ENCODE results near the gene PDF.

Gene PDF

GRCh38 chr16:69313469-69313868, 16.9 kb downstream of the PDF start:
- Histone ChIP-seq H4K5ac (ENCODE audit: low read length) (no peak overlapping the region), H2BK5ac (ENCODE audit: low read length) (no peak overlapping the region), H3K36me3 (ENCODE audit: control insufficient read depth, insufficient read depth, low read length) (peaks cover 13% of the 10 kb centered on the region), H3K4ac (ENCODE audit: low read depth, low read length) (no peak overlapping the region), H2BK120ac (ENCODE audit: low read depth, low read length) (no peak overlapping the region), H2AK5ac (ENCODE audit: low read length) (no peak overlapping the region), H3K9ac (ENCODE audit: low read length) (no peak overlapping the region), H2BK15ac (replicated peaks; ENCODE audit: low read depth) (no peak overlapping the region), H3K18ac (ENCODE audit: low read length) (no peak overlapping the region), H3K23ac (ENCODE audit: low read length) (no peak overlapping the region), H3K56ac (ENCODE audit: low read length) (no peak overlapping the region), H3K27me3 (ENCODE audit: insufficient read depth, low read length, poor library complexity) (no peaks in the 10 kb centered on the region), H3K4me3 (ENCODE audit: low read length) (no peak overlapping the region), H3K4me2 (ENCODE audit: low read length) (no peak overlapping the region), H3K79me1 (ENCODE audit: low read length) (peaks cover 10% of the 10 kb centered on the region), H4K8ac (ENCODE audit: low read depth, low read length) (no peak overlapping the region), H3K27ac (ENCODE audit: low read depth, low read length) (no peak overlapping the region), H3K79me2 (ENCODE audit: control insufficient read depth, insufficient read depth, low read length) (peaks cover 7% of the 10 kb centered on the region), H3K4me1 (ENCODE audit: control insufficient read depth, low read depth, low read length) (no peaks in the 10 kb centered on the region)
- DNase-seq = no peak
- no CpG with 5 or more reads among the region's 5 CpGs for WGBS (ENCODE audit: extremely low coverage, insufficient coverage, low lambda C conversion rate)

DNA sequence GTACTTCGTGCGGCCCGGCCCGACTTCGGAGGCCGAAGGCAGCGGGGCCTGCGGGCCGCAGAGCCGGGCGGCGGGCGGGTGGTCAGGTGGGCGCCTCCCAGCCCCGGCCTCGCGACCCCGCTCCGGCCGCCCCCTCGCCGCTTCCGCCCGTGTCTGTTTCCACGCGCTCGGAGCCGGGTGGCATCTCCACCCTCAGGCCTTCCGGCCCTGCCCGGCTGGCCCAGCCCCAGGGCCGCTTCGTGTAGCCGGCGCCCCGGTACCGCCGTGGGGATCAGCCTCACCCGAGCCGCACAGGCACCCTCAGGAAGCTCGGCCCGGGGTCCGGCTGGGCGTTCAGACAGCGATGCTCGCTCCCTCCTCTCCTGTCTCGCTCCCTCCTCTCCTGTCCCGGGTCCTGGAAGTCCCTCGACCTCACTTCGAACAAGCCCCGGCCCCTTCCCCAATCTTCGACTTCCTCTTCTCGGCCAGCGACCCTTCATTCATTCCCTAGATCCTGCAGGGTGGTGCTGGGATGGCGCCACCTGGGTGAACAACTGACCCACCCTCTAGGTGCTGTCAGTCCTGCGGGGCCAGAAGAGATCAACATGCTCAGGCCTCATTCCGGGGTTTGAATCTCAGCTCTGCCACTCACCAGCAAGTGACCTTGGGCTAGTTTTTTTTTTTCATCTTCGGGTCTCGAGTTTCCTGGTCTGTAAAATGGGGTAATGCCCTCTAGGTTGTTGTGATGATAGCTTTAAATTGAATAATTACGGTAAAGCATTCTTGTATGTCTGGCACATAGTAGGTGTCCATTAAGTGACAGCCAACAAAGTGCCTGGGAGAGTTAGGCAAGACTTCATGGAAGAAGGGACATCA, 18.6 kb downstream of the PDF start:
- Histone ChIP-seq H3K23ac (ENCODE audit: low read length) (peak overlapping the region; percentile 48), H3K27ac (ENCODE audit: low read depth, low read length) (peak overlapping the region; percentile 76), H3K4me1 (ENCODE audit: control insufficient read depth, low read depth, low read length) (no peaks in the 10 kb centered on the region), H3K27me3 (ENCODE audit: insufficient read depth, low read length, poor library complexity) (no peaks in the 10 kb centered on the region), H2AK5ac (ENCODE audit: low read length) (no peak overlapping the region), H4K5ac (ENCODE audit: low read length) (no peak overlapping the region), H3K4me2 (ENCODE audit: low read length) (peak overlapping the region; percentile 27), H3K9ac (ENCODE audit: low read length) (peak overlapping the region; percentile 93), H3K4me3 (ENCODE audit: low read length) (peak overlapping the region; percentile 77), H3K79me1 (ENCODE audit: low read length) (peaks cover 10% of the 10 kb centered on the region), H2BK120ac (ENCODE audit: low read depth, low read length) (no peak overlapping the region), H3K18ac (ENCODE audit: low read length) (peak overlapping the region; percentile 86), H2BK15ac (replicated peaks; ENCODE audit: low read depth) (no peak overlapping the region), H2BK5ac (ENCODE audit: low read length) (no peak overlapping the region), H3K36me3 (ENCODE audit: control insufficient read depth, insufficient read depth, low read length) (peaks cover 9% of the 10 kb centered on the region), H3K56ac (ENCODE audit: low read length) (peak overlapping the region; percentile 92), H3K79me2 (ENCODE audit: control insufficient read depth, insufficient read depth, low read length) (peaks cover 7% of the 10 kb centered on the region), H3K4ac (ENCODE audit: low read depth, low read length) (peak overlapping the region; percentile 42), H4K8ac (ENCODE audit: low read depth, low read length) (no peak overlapping the region)
- peak; percentile 74 for DNase-seq
- WGBS (ENCODE audit: extremely low coverage, insufficient coverage, low lambda C conversion rate) = no CpG with 5 or more reads among the region's 59 CpGs

DNA sequence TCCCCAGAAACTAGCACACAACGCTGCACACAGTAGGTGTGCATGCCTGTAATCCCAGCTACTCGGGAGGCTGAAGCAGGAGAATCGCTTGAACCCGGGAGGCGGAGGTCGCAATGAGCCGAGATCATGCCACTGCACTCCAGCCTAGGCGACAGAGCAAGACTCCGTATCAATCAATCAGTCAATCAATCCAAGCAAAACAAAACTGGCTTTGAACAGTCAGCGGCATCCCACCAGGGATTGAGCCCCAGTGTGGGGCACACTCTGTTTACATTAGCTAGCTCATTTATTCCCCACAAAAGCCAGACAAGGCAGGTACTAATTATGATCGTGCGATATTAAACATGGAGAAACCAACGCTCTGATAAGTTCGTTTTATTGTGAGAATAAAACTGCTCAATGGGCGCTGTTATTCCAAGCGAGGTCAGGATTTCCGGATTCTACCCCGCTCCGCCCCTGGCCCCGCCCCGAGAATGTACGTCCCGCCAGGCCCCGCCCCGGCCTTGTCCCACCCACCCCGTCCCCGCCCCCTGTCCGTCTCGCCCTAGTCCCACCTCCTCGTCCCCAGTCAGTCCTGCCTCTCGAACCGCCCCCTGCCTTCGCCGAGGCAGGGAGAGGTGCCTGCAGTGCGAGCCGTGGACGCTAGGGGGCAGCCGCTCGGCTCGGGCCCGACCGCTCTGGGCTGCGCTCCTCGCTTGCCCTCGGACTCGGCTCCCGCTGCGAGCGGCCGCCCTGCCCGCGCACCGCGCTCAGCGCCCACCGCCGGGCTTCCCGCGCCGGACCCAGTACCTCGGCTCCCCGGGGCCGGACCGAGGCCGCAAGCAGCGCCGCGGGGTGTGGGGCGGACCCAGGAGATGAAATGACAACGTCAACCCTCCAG, 19.5 kb downstream of the PDF start, which contains the start of gene VPS4A:
VPS4A (plus strand) TSS at position 698 of the 880 bp plus-strand sequence; CDS start at position 860, 162 bp downstream.
- no peak within 1 kb of the TSS for H2BK5ac ChIP-seq (ENCODE audit: low read length)
- no CpG with 5 or more reads among the region's 70 CpGs for WGBS (ENCODE audit: extremely low coverage, insufficient coverage, low lambda C conversion rate)
- no peaks in the 10 kb centered on the region for H3K27me3 ChIP-seq (ENCODE audit: insufficient read depth, low read length, poor library complexity)
- H3K4ac ChIP-seq (ENCODE audit: low read depth, low read length) = peak within 1 kb of the TSS; percentile 42
- H2BK15ac ChIP-seq (replicated peaks; ENCODE audit: low read depth) = no peak within 1 kb of the TSS
- no peak within 1 kb of the TSS for H4K5ac ChIP-seq (ENCODE audit: low read length)
- H3K79me2 ChIP-seq (ENCODE audit: control insufficient read depth, insufficient read depth, low read length) = peaks cover 7% of the 10 kb centered on the region
- H3K27ac ChIP-seq (ENCODE audit: low read depth, low read length) = peak within 1 kb of the TSS; percentile 76
- H2BK120ac ChIP-seq (ENCODE audit: low read depth, low read length) = no peak within 1 kb of the TSS
- peaks cover 1% of the 10 kb centered on the region for H3K36me3 ChIP-seq (ENCODE audit: control insufficient read depth, insufficient read depth, low read length)
- peaks cover 7% of the 10 kb centered on the region for H3K79me1 ChIP-seq (ENCODE audit: low read length)
- peak; percentile 97 for DNase-seq
- peak within 1 kb of the TSS; percentile 77 for H3K4me3 ChIP-seq (ENCODE audit: low read length)
- H3K56ac ChIP-seq (ENCODE audit: low read length) = peak within 1 kb of the TSS; percentile 92
- H3K18ac ChIP-seq (ENCODE audit: low read length) = peak within 1 kb of the TSS; percentile 86
- H3K9ac ChIP-seq (ENCODE audit: low read length) = peak within 1 kb of the TSS; percentile 93
- H4K8ac ChIP-seq (ENCODE audit: low read depth, low read length) = no peak within 1 kb of the TSS
- H3K4me2 ChIP-seq (ENCODE audit: low read length) = peak within 1 kb of the TSS; percentile 90
- no peaks in the 10 kb centered on the region for H3K4me1 ChIP-seq (ENCODE audit: control insufficient read depth, low read depth, low read length)
- peak within 1 kb of the TSS; percentile 48 for H3K23ac ChIP-seq (ENCODE audit: low read length)
- H2AK5ac ChIP-seq (ENCODE audit: low read length) = no peak within 1 kb of the TSS

DNA sequence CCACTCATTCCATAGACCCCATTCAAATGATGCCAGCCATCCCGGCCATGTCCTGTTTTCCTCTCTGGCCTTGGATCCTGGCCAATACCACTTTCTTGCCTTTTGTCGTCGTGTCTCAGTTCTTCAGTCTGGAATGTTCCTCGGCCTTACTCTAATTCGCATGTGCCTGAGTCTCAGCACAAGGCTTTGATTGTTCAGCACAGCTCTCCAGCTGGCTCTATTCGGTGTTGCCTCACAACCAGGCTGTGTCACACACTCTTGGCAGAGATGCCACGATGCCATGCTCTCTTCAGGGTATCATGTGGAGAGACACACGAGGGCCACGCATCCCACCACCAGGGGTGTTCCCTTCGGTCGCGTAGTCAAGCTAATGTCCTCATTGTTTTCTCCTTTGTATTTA, 21.1 kb downstream of the PDF start:
- no peak overlapping the region for H2BK15ac ChIP-seq (replicated peaks; ENCODE audit: low read depth)
- WGBS (ENCODE audit: extremely low coverage, insufficient coverage, low lambda C conversion rate) = no CpG with 5 or more reads among the region's 12 CpGs

GRCh38 chr16:69307856-69308255, 22.5 kb downstream of the PDF start:
- no peak overlapping the region for H3K18ac ChIP-seq (ENCODE audit: low read length)
- peaks cover 2% of the 10 kb centered on the region for H3K36me3 ChIP-seq (ENCODE audit: control insufficient read depth, insufficient read depth, low read length)
- no peak overlapping the region for H3K56ac ChIP-seq (ENCODE audit: low read length)
- no CpG with 5 or more reads among the region's 2 CpGs for WGBS (ENCODE audit: extremely low coverage, insufficient coverage, low lambda C conversion rate)
- H3K79me2 ChIP-seq (ENCODE audit: control insufficient read depth, insufficient read depth, low read length) = peaks cover 5% of the 10 kb centered on the region
- no peak overlapping the region for H3K4me2 ChIP-seq (ENCODE audit: low read length)
- H3K4ac ChIP-seq (ENCODE audit: low read depth, low read length) = no peak overlapping the region
- no peak overlapping the region for H4K5ac ChIP-seq (ENCODE audit: low read length)
- H3K27ac ChIP-seq (ENCODE audit: low read depth, low read length) = no peak overlapping the region
- H3K9ac ChIP-seq (ENCODE audit: low read length) = no peak overlapping the region
- no peak overlapping the region for H2AK5ac ChIP-seq (ENCODE audit: low read length)
- H2BK120ac ChIP-seq (ENCODE audit: low read depth, low read length) = no peak overlapping the region
- no peak overlapping the region for H4K8ac ChIP-seq (ENCODE audit: low read depth, low read length)
- H2BK15ac ChIP-seq (replicated peaks; ENCODE audit: low read depth) = no peak overlapping the region
- no peak overlapping the region for H3K23ac ChIP-seq (ENCODE audit: low read length)
- no peak overlapping the region for H3K4me3 ChIP-seq (ENCODE audit: low read length)
- no peak overlapping the region for H2BK5ac ChIP-seq (ENCODE audit: low read length)
- no peak for DNase-seq
- no peaks in the 10 kb centered on the region for H3K4me1 ChIP-seq (ENCODE audit: control insufficient read depth, low read depth, low read length)
- no peaks in the 10 kb centered on the region for H3K27me3 ChIP-seq (ENCODE audit: insufficient read depth, low read length, poor library complexity)
- peaks cover 4% of the 10 kb centered on the region for H3K79me1 ChIP-seq (ENCODE audit: low read length)

More for the DNA sequence above, 21.1 kb downstream of the PDF start:
- H3K18ac ChIP-seq (ENCODE audit: low read length) = no peak overlapping the region
- no peak overlapping the region for H3K23ac ChIP-seq (ENCODE audit: low read length)
- no peak overlapping the region for H3K56ac ChIP-seq (ENCODE audit: low read length)
- no peaks in the 10 kb centered on the region for H3K4me1 ChIP-seq (ENCODE audit: control insufficient read depth, low read depth, low read length)
- no peak overlapping the region for H3K4me2 ChIP-seq (ENCODE audit: low read length)
- H2AK5ac ChIP-seq (ENCODE audit: low read length) = no peak overlapping the region
- no peak for DNase-seq
- no peak overlapping the region for H2BK5ac ChIP-seq (ENCODE audit: low read length)
- peaks cover 5% of the 10 kb centered on the region for H3K79me1 ChIP-seq (ENCODE audit: low read length)
- H3K27ac ChIP-seq (ENCODE audit: low read depth, low read length) = no peak overlapping the region
- no peaks in the 10 kb centered on the region for H3K36me3 ChIP-seq (ENCODE audit: control insufficient read depth, insufficient read depth, low read length)
- no peak overlapping the region for H3K4ac ChIP-seq (ENCODE audit: low read depth, low read length)
- no peak overlapping the region for H3K9ac ChIP-seq (ENCODE audit: low read length)
- H2BK120ac ChIP-seq (ENCODE audit: low read depth, low read length) = no peak overlapping the region
- no peak overlapping the region for H4K8ac ChIP-seq (ENCODE audit: low read depth, low read length)
- H3K27me3 ChIP-seq (ENCODE audit: insufficient read depth, low read length, poor library complexity) = no peaks in the 10 kb centered on the region
- no peak overlapping the region for H4K5ac ChIP-seq (ENCODE audit: low read length)
- no peak overlapping the region for H3K4me3 ChIP-seq (ENCODE audit: low read length)
- H3K79me2 ChIP-seq (ENCODE audit: control insufficient read depth, insufficient read depth, low read length) = peaks cover 7% of the 10 kb centered on the region
